Stimulated activated CD4-positive, alpha-beta T cell treated with anti-CD3 and anti-CD28 coated beads, Interleukin-4, amount 100 ng/mL, for 4 hours (primary cell): ENCODE results near the gene SPR.

Source experiments
- DNase-seq, 2 experiments: peaks; one replicate each; pipeline ENCODE4 v3.0.0-alpha.2; 2020

SPR gene

DNA sequence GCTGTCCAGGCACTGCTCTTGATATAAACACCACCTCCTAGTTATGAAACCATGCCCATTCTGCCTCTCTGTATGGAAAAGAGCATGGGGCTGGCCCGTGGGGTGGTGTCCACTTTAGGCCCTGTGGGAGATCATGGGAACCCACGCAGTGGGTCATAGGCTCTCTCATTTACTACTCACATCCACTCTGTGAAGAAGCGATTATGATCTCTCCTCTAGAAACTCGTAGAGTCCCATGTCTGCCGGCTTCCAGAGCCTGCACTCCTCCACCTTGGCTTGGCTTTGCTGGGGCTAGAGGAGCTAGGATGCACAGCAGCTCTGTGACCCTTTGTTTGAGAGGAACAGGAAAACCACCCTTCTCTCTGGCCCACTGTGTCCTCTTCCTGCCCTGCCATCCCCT lies 46.0 kb downstream of the SPR start:
- no peak for DNase-seq

- DNase-seq, result no peak
Observed at GRCh38 chr2:72933646-72934151, 46.5 kb downstream of the SPR start.

DNA sequence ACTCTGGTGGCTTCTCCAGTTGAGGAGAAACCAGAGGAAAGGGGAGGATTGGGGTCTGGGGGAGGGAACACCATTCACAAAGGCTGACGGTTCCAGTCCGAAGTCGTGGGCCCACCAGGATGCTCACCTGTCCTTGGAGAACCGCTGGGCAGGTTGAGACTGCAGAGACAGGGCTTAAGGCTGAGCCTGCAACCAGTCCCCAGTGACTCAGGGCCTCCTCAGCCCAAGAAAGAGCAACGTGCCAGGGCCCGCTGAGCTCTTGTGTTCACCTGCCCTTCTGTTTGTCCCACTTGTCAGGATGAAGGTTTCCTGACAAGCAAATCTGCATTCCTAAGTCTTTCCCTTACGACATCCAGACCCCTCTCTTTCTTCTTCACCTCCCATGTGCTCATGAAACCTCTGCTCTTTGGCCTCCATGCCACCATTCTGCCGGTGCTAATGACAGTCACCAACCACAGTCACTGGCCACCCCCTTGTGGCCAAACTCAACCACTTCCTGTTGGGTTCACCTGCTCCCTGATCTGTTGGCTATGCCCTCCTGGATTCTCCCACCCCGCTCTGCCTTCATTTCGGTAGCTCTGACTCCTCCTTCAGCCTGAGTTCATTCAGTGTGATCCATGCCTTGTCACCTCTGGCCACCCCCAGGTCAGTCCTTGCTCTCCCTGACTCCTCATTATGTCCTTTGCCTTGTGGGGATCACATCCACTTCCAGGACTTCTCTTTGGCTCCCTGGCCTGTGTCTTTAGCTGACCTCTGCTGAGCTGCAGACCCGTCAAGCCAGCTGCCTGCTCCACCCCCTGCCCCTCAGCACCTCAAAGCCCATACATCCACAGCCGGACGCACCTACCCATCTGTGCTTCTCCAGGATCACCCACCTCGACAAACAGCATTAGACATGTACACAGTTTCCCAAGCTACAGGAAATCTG lies 47.7 kb downstream of the SPR start:
- DNase-seq, result no peak

DNA sequence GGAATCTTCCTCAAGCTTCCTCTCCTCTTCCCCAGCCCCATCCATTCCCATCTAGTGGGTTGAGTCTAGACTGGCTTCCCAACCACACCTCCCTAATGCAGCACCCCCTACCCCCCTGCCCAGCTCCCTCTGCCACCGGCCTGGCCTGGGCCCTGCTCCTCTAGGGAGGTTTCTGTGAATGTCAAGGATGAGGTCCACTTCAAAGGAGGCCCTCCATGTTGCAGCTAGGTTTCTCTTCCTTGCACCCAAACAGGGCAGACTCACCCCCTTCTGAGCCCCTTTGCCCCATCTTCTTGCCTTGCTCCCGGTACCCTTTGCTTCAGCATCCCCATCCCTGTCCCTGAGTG lies 48.4 kb downstream of the SPR start:
- no peak for DNase-seq

GRCh38 chr2:72936660-72937355 lies 49.6 kb downstream of the SPR start:
- DNase-seq, result no peak

- no peak for DNase-seq
Observed at GRCh38 chr2:72937356-72937669, 50.1 kb downstream of the SPR start.

DNA sequence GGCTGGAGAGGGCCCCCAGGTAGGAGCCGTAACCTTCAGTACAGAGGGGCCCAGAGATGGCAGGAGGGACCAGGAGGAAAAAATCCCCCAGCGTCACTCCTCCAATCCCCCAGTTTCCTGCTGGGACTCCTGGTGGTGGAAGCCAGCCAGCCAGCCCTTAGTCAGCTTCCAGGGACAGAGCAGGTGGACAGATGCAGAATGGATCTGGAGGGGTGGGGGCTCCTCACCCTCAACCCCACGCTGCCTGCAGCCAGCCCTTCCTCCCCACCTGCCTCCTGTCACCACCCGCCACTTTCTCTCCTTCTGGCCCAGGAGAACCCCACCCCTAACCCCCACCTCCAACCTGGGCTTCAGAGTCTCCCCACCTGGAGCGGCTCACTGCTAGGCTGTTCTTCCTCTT lies 51.2 kb downstream of the SPR start:
- DNase-seq, result no peak

GRCh38 chr2:72940361-72940760 lies 53.2 kb downstream of the SPR start:
- no peak for DNase-seq

- DNase-seq, result no peak
Observed at GRCh38 chr2:72940786-72941185, 53.6 kb downstream of the SPR start.
